Measurements from ENCODE around the gene ALDH2. TPM values are rescaled to one million over a fixed set of nuclear protein-coding genes. Genes with fewer than 3 reads are reported as not detected.
A peak's percentile ranks its signal among the peaks of the same experiment; 100 is the strongest.

The ALDH2 gene
- total RNA-seq, 1 donor: 40.9 TPM

DNA sequence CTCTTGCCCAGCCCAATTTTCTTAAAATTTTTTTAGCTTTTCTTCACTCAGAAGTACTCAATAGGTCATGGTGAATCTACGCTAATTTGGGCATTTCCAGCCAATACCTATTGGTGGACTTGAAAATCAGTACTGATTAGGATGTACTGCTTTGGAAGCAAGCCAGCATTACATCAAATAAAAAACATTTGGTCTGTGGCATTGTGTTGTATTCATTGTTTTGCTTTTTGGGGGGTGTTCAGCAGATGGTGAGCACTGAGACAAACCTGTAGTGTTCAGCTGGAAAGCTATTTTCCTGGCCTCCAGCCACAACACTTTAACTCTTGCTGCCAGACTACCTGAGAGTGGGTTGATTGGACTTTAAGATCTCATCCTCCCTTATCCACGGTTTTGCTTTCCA, 79.3 kb downstream of the ALDH2 start:
- peak; percentile 4 for DNase-seq (ENCODE audit: low read depth)
- TF ChIP-seq, protein P1, sequence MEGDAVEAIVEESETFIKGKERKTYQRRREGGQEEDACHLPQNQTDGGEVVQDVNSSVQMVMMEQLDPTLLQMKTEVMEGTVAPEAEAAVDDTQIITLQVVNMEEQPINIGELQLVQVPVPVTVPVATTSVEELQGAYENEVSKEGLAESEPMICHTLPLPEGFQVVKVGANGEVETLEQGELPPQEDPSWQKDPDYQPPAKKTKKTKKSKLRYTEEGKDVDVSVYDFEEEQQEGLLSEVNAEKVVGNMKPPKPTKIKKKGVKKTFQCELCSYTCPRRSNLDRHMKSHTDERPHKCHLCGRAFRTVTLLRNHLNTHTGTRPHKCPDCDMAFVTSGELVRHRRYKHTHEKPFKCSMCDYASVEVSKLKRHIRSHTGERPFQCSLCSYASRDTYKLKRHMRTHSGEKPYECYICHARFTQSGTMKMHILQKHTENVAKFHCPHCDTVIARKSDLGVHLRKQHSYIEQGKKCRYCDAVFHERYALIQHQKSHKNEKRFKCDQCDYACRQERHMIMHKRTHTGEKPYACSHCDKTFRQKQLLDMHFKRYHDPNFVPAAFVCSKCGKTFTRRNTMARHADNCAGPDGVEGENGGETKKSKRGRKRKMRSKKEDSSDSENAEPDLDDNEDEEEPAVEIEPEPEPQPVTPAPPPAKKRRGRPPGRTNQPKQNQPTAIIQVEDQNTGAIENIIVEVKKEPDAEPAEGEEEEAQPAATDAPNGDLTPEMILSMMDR (IDR thresholded peaks at IDR 0.05; ENCODE audit: insufficient read depth, low read length): no peak
- H3K4me3 ChIP-seq (ENCODE audit: low read depth, low read length): no peak overlapping the region

- no peak overlapping the region for H3K4me3 ChIP-seq (ENCODE audit: low read depth, low read length)
- no peak for DNase-seq (ENCODE audit: low read depth)
- TF ChIP-seq, protein P1 (IDR thresholded peaks at IDR 0.05; ENCODE audit: insufficient read depth, low read length): no peak
These were observed 83.8 kb downstream of the ALDH2 start for GRCh38 chr12:111850526-111850925.

DNA sequence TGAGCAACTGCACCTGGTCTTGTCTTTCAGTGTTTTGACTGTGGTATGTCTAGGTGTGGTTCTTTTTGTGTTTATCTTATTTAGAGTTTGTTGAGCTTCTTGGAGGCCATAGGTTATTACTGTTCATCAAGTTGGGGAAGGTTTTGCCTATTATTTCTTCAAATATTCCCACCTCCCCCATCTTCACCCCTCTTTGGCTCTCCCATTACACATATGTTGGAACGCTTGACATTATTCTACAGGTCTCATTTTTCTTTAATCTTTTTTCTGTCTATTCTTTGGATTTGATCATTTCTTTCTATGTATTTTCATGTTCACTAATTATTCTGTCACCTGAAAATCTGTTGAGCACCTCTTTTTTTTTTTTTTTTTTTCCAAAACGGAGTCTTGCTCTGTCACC, 91.5 kb downstream of the ALDH2 start:
- no peak for DNase-seq (ENCODE audit: low read depth)
- no peak overlapping the region for H3K4me3 ChIP-seq (ENCODE audit: low read depth, low read length)
- TF ChIP-seq, protein P1 (IDR thresholded peaks at IDR 0.05; ENCODE audit: insufficient read depth, low read length): no peak

DNA sequence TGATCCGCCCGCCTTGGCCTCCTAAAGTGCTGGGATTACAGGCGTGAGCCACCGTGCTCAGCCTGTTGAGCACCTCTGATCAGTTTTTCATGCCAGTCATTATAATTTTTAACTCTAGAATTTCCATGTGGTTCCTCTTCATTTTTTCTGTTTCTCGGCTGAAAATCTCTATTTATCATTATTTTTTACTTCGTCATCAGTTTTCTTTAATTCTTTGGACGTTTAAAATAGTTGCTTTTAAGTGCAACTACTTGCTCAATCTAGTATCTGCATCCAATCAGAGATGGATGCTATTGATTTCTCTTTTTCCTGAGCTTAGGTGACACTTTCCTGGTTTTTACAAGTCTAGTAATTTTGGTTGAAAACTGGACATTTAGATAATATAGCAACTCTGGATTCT, 92.0 kb downstream of the ALDH2 start:
- H3K4me3 ChIP-seq (ENCODE audit: low read depth, low read length): no peak overlapping the region
- TF ChIP-seq, protein P1 (IDR thresholded peaks at IDR 0.05; ENCODE audit: insufficient read depth, low read length): no peak
- no peak for DNase-seq (ENCODE audit: low read depth)

- DNase-seq (ENCODE audit: low read depth): no peak
- TF ChIP-seq, protein P1 (IDR thresholded peaks at IDR 0.05; ENCODE audit: insufficient read depth, low read length): no peak
- H3K4me3 ChIP-seq (ENCODE audit: low read depth, low read length): no peak overlapping the region
These were observed 98.2 kb downstream of the ALDH2 start for GRCh38 chr12:111864913-111865312.

Small RNAs within 50 kb of the gene (small RNA-seq; reads per million reads assigned to genes)
- gene MIR6761: not detected

Other genes with a start within 250 kb of the ALDH2 start
- 45.7 and 114 TPM in 2 replicates for gene ATXN2, start 167.6 kb upstream of the ALDH2 start, total RNA-seq (ENCODE audit: low replicate concordance)
- 18.3 and 28.5 TPM in 2 replicates for gene BRAP, start 81.0 kb upstream of the ALDH2 start, total RNA-seq (ENCODE audit: low replicate concordance)
- gene ACAD10, start 80.9 kb upstream of the ALDH2 start, total RNA-seq (ENCODE audit: low replicate concordance): 15.1 and 19.7 TPM in 2 replicates
- gene MAPKAPK5, start 75.3 kb downstream of the ALDH2 start, total RNA-seq (ENCODE audit: low replicate concordance): 34.6 and 43.3 TPM in 2 replicates
- 2.3 and 20.4 TPM in 2 replicates for gene TMEM116, start 246.2 kb downstream of the ALDH2 start, total RNA-seq (ENCODE audit: low replicate concordance)
- gene ERP29, start 246.5 kb downstream of the ALDH2 start, total RNA-seq (ENCODE audit: low replicate concordance): 56.0 and 77.7 TPM in 2 replicates

All from fibroblast of the aortic adventitia (primary cell).